Measurements from ENCODE around the gene CLCN7.

DNA sequence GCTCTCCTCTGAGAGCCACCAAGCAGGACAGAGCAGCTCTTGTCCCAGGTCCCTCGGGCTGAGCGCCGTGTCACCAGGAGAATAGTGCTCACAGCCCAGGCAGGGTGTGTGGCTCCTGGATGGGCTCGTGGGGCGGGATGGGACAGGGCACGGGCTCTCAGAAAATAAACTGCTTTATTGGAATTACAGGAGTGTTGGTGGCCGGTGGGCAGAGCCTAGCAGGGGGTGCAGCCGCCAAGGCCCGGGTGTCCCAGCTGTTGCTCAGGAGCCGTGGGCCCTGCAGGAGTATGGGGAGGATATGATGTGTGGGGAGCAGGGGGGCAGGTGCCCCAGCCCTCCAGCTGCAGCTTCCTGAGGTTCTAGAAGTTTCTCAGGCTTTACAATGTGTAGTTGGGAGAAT lies 35.4 kb upstream of the CLCN7 start:
- TF ChIP-seq, protein P1, sequence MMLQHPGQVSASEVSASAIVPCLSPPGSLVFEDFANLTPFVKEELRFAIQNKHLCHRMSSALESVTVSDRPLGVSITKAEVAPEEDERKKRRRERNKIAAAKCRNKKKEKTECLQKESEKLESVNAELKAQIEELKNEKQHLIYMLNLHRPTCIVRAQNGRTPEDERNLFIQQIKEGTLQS (IDR thresholded peaks at IDR 0.05): no peak
- TF ChIP-seq, protein P2, sequence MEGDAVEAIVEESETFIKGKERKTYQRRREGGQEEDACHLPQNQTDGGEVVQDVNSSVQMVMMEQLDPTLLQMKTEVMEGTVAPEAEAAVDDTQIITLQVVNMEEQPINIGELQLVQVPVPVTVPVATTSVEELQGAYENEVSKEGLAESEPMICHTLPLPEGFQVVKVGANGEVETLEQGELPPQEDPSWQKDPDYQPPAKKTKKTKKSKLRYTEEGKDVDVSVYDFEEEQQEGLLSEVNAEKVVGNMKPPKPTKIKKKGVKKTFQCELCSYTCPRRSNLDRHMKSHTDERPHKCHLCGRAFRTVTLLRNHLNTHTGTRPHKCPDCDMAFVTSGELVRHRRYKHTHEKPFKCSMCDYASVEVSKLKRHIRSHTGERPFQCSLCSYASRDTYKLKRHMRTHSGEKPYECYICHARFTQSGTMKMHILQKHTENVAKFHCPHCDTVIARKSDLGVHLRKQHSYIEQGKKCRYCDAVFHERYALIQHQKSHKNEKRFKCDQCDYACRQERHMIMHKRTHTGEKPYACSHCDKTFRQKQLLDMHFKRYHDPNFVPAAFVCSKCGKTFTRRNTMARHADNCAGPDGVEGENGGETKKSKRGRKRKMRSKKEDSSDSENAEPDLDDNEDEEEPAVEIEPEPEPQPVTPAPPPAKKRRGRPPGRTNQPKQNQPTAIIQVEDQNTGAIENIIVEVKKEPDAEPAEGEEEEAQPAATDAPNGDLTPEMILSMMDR (IDR thresholded peaks at IDR 0.05 in 2 of 3, conservative IDR thresholded peaks at IDR 0.05 in 1 of 3; ENCODE audit: borderline replicate concordance in 1 of 3, insufficient read depth in 1 of 3, low read depth in 2 of 3, low read length in 2 of 3): no peak
- TF ChIP-seq EZH2phosphoT487 (IDR thresholded peaks at IDR 0.05; ENCODE audit: borderline replicate concordance) (no peak), EGR1 (IDR thresholded peaks at IDR 0.05; ENCODE audit: low read depth) (no peak), POLR2A (IDR thresholded peaks at IDR 0.05; ENCODE audit: borderline replicate concordance, extremely low read depth, insufficient read depth, insufficient read length) (no peak), ZNF274 (IDR thresholded peaks at IDR 0.05; ENCODE audit: low read depth, low read length) (no peak), RAD21 (IDR thresholded peaks at IDR 0.05; ENCODE audit: low read depth) (no peak), ELF1 (IDR thresholded peaks at IDR 0.05; ENCODE audit: borderline replicate concordance, low read depth) (no peak), JUND (IDR thresholded peaks at IDR 0.05) (no peak), SIN3A (IDR thresholded peaks at IDR 0.05; ENCODE audit: low read depth) (no peak), POLR2AphosphoS5 (IDR thresholded peaks at IDR 0.05; ENCODE audit: low read depth, low read length) (no peak)
- TF ChIP-seq, protein P3, sequence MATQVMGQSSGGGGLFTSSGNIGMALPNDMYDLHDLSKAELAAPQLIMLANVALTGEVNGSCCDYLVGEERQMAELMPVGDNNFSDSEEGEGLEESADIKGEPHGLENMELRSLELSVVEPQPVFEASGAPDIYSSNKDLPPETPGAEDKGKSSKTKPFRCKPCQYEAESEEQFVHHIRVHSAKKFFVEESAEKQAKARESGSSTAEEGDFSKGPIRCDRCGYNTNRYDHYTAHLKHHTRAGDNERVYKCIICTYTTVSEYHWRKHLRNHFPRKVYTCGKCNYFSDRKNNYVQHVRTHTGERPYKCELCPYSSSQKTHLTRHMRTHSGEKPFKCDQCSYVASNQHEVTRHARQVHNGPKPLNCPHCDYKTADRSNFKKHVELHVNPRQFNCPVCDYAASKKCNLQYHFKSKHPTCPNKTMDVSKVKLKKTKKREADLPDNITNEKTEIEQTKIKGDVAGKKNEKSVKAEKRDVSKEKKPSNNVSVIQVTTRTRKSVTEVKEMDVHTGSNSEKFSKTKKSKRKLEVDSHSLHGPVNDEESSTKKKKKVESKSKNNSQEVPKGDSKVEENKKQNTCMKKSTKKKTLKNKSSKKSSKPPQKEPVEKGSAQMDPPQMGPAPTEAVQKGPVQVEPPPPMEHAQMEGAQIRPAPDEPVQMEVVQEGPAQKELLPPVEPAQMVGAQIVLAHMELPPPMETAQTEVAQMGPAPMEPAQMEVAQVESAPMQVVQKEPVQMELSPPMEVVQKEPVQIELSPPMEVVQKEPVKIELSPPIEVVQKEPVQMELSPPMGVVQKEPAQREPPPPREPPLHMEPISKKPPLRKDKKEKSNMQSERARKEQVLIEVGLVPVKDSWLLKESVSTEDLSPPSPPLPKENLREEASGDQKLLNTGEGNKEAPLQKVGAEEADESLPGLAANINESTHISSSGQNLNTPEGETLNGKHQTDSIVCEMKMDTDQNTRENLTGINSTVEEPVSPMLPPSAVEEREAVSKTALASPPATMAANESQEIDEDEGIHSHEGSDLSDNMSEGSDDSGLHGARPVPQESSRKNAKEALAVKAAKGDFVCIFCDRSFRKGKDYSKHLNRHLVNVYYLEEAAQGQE (IDR thresholded peaks at IDR 0.05; ENCODE audit: low read depth): no peak
- TF ChIP-seq, protein P4, sequence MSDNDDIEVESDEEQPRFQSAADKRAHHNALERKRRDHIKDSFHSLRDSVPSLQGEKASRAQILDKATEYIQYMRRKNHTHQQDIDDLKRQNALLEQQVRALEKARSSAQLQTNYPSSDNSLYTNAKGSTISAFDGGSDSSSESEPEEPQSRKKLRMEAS (IDR thresholded peaks at IDR 0.05): no peak
